Measurements from ENCODE around the gene SNX5.

Gene SNX5

DNA sequence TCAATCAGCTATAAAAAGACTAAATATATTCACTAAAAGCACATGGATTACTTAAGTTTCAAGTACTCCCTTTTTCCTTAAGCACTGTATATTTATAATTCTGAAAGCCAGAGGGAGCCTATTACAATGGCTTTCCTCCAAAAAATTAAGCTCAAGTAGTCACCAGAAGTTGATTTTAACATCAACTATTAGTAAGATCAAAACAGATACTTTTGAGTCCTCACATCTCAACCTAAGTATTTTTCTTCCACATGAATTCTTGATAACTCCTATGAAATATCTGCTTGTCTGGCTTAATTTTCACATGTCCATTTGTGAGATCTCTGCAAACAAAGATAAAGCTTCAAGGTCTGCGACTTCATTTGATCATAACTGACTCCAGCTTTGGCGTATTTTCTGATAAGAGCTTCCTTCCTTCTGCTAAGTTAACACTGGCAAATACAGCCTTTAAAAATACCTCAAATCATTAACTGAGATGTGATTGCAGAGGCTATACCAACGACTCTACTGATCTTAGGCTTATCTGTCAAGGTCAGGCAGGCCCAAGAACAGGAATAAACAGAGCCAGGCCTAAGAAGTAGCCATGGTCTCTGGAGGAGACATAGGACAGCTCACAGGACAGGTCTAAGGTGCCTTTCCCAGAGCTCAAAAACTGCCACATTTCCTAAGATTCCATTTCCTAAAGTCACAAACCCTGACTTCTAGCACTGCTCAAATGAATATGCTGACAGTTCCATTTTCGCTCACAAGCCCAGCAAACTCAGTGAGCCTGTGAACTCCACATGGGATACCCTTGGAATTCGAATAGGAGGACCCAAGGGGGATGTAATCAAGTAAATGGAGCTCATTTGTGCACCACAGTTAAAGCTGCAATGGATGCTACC is 10.0 kb downstream of the SNX5 start:
- TF ChIP-seq TEAD4 (IDR thresholded peaks at IDR 0.05) (no peak), CEBPB (IDR thresholded peaks at IDR 0.05) (no peak), RAD21 (IDR thresholded peaks at IDR 0.05; ENCODE audit: low read depth) (no peak), CREB1 (IDR thresholded peaks at IDR 0.05; ENCODE audit: low read depth) (no peak), NFIC (IDR thresholded peaks at IDR 0.05) (no peak), TAF1 (IDR thresholded peaks at IDR 0.05; ENCODE audit: low read depth) (no peak), FOXM1 (IDR thresholded peaks at IDR 0.05; ENCODE audit: borderline replicate concordance, low read depth) (no peak), TCF12 (IDR thresholded peaks at IDR 0.05; ENCODE audit: low read depth) (no peak)

DNA sequence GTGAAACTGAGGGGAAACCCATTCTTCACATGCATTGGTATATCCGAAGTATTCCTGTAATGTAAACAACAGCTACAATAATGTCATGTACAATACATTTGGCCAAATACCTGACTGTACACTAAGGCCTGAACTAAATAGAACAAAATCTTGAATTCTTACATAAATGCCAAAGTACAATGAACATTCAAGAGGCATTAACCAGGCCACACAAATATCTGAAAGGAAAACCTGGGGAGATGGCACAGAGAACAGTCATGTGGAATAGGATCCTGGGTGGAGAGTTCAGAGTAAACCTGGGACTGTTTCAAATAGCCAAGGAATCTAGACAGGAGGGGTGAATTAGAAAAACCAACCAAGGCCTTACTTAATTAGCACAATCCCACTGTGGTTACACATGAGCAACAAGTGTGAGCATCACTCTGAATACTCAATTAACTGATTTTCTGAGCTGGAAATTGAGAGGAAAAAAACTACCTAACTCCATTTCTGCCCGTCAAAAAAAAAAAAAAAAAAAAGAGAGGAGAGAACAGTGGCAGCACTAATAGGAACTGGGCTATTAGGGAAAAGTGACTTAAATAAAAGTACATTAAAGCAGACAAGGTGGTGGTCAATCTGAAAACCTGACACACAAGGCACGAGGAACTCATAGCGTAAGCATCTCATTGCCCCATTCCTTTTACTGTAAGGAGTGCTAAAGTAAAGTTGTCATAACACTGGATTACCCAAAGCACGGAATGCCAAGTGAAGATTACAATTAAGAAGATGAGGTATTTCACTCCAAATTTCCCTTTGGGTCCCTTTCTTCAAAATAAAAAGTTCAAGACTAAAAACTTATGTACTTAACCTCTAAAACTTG is 10.9 kb downstream of the SNX5 start:
- TF ChIP-seq EP300 (IDR thresholded peaks at IDR 0.05; ENCODE audit: borderline replicate concordance) = no peak

DNA sequence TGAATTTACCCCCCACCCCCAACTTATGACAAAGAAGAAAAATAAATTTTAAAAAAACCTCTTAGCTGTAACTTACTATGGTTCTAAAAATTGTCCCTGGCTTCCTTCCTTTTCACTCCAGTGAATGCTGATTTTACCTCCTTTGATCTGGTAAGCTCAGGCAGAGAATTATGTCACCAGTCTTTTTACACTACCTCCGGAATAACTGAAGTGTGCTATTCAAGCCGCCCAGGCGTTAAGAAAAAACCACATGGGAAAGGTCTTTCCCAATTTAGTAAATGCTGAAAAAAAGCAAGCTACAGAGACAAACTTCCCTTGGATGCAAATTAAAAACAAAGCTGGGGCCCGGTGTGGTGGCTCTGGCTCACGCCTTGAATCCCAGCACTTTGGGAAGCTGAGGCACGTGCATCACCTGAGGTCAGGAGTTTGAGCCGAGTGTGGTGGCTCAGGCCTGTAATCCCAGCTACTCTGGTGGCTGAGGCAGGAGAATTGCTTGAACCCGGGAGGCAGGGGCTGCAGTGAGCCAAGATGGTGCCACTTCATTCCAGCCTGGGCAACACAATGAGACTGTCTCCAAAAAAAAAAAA is 12.4 kb downstream of the SNX5 start:
- no peak for TF ChIP-seq NFIC (IDR thresholded peaks at IDR 0.05)
- TF ChIP-seq RAD21 (IDR thresholded peaks at IDR 0.05; ENCODE audit: low read depth) = no peak

DNA sequence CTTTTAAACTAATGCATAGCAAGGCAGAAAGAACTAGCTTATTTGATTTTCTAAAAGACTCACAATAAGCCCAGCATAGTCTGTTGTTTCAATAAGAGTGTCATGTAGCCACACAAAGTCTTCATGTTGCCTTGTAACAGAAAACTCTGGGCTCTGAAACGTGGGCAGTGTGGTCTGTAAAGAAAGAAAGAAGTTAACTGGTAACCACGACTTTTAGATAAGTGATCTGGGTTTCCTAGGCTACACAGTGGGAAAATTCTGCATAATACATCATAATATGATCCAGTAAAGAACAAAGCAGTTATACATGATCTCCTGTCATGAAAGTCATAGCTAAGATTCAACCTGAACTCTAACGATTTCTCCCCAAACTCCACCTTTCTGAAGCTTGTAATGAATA is 13.3 kb downstream of the SNX5 start:
- no peak for TF ChIP-seq RAD21 (IDR thresholded peaks at IDR 0.05; ENCODE audit: low read depth)
- no peak for TF ChIP-seq NFIC (IDR thresholded peaks at IDR 0.05)
- no peak for TF ChIP-seq EGR1 (IDR thresholded peaks at IDR 0.05)
- TF ChIP-seq, protein P1, sequence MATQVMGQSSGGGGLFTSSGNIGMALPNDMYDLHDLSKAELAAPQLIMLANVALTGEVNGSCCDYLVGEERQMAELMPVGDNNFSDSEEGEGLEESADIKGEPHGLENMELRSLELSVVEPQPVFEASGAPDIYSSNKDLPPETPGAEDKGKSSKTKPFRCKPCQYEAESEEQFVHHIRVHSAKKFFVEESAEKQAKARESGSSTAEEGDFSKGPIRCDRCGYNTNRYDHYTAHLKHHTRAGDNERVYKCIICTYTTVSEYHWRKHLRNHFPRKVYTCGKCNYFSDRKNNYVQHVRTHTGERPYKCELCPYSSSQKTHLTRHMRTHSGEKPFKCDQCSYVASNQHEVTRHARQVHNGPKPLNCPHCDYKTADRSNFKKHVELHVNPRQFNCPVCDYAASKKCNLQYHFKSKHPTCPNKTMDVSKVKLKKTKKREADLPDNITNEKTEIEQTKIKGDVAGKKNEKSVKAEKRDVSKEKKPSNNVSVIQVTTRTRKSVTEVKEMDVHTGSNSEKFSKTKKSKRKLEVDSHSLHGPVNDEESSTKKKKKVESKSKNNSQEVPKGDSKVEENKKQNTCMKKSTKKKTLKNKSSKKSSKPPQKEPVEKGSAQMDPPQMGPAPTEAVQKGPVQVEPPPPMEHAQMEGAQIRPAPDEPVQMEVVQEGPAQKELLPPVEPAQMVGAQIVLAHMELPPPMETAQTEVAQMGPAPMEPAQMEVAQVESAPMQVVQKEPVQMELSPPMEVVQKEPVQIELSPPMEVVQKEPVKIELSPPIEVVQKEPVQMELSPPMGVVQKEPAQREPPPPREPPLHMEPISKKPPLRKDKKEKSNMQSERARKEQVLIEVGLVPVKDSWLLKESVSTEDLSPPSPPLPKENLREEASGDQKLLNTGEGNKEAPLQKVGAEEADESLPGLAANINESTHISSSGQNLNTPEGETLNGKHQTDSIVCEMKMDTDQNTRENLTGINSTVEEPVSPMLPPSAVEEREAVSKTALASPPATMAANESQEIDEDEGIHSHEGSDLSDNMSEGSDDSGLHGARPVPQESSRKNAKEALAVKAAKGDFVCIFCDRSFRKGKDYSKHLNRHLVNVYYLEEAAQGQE (IDR thresholded peaks at IDR 0.05; ENCODE audit: low read depth) = no peak
- TF ChIP-seq CEBPB (IDR thresholded peaks at IDR 0.05) = no peak
- TF ChIP-seq, protein P2, sequence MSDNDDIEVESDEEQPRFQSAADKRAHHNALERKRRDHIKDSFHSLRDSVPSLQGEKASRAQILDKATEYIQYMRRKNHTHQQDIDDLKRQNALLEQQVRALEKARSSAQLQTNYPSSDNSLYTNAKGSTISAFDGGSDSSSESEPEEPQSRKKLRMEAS (IDR thresholded peaks at IDR 0.05) = no peak
- no peak for TF ChIP-seq YY1 (IDR thresholded peaks at IDR 0.05; ENCODE audit: low read depth)
- no peak for TF ChIP-seq TAF1 (IDR thresholded peaks at IDR 0.05; ENCODE audit: low read depth)
- TF ChIP-seq CREB1 (IDR thresholded peaks at IDR 0.05; ENCODE audit: low read depth) = no peak
- TF ChIP-seq TEAD4 (IDR thresholded peaks at IDR 0.05) = no peak
- no peak for TF ChIP-seq EP300 (IDR thresholded peaks at IDR 0.05; ENCODE audit: borderline replicate concordance)
- TF ChIP-seq FOXM1 (IDR thresholded peaks at IDR 0.05; ENCODE audit: borderline replicate concordance, low read depth) = no peak

DNA sequence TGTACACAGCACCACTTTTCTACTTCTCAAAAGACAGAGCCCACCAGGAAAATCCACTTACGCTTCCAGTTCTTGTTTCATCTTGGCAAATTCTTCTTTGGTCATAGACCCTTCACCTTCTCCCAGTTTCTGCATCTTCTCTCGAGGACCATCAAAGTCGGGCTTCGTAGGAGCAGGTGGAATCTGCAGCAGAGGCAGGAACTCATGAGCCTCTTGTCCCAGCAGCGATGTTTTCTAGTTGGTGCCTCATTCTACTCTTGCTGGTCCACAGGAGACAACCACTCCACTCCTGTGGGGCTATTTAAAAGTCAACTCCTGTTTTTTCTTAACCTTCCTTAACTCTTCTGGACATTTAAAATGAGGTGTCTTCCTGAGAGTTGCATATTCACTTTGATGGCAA is 14.7 kb downstream of the SNX5 start:
- no peak for TF ChIP-seq RAD21 (IDR thresholded peaks at IDR 0.05; ENCODE audit: low read depth)
- TF ChIP-seq EP300 (IDR thresholded peaks at IDR 0.05; ENCODE audit: borderline replicate concordance) = no peak
- TF ChIP-seq TCF12 (IDR thresholded peaks at IDR 0.05; ENCODE audit: low read depth) = no peak
- no peak for TF ChIP-seq FOXM1 (IDR thresholded peaks at IDR 0.05; ENCODE audit: borderline replicate concordance, low read depth)
- TF ChIP-seq, protein P2 (IDR thresholded peaks at IDR 0.05) = no peak
- no peak for TF ChIP-seq CREB1 (IDR thresholded peaks at IDR 0.05; ENCODE audit: low read depth)
- no peak for TF ChIP-seq NFIC (IDR thresholded peaks at IDR 0.05)
- no peak for TF ChIP-seq ZBTB7A (IDR thresholded peaks at IDR 0.05; ENCODE audit: low read depth)
- TF ChIP-seq CEBPB (IDR thresholded peaks at IDR 0.05) = no peak
- no peak for TF ChIP-seq TEAD4 (IDR thresholded peaks at IDR 0.05)
- TF ChIP-seq EGR1 (IDR thresholded peaks at IDR 0.05) = no peak

DNA sequence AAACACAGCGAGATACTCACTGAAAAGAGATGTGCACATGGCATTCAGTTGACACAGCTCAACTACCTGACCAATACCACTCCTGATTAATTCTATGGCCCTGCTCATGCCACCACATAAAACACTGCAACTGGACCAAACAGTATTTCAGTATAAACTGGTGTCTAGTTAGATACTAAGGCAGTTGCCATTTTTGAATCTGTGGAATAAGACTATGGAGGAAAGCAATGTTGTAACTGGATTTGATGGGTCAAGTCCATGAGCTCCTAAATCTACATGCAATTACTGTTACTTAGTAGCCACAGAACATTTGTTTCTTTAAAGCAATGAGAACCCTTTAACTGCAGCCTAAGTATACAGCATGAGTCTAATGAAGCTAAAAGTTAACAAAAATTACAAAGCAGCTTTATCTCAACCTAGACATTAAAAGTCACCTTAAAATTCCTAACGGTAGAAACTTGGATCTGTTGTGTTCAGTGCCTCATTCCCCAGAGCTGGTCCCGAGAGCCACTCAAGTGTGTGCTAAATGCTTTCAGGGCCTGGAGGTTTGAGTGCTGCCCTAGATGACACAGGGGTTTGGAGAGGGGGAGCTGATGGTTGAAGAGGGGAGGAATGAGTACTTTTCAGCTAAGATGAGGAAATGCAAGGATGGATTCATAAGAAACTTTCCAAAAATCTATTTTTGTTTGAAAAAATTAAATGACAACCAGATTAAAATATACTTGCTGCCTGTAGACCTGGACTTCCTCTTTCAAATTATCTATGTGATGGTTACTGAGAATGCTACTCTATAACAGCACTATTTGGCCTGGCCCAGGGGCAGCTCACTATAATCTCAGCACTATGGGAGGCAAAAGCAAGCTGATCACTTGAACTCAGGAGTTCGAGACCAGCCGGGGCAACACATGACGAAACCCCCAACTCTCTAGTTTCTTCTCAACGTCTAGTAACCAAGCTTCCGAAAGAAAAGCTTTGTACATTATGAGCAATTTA is 15.6 kb downstream of the SNX5 start:
- no peak for TF ChIP-seq TAF1 (IDR thresholded peaks at IDR 0.05; ENCODE audit: low read depth)
- TF ChIP-seq, protein P1 (IDR thresholded peaks at IDR 0.05; ENCODE audit: low read depth) = no peak
- TF ChIP-seq, protein P2 (IDR thresholded peaks at IDR 0.05) = no peak
- no peak for TF ChIP-seq ZBTB7A (IDR thresholded peaks at IDR 0.05; ENCODE audit: low read depth)
